HEK293 (cell line): ENCODE measurements around the gene ZFAND3.

Experiments
- CTCF ChIA-PET: fragments of 350-600 bp; formaldehyde crosslinking; extraction: SDS; loops from one replicate; lab custom pipeline; 2021; ENCODE audit warnings: antibody characterized with exemption; lab: Yijun Ruan, JAX
- POLR2A ChIA-PET: fragments of 300-600 bp; formaldehyde crosslinking; extraction: SDS; loops from one replicate; lab custom pipeline; 2020; ENCODE audit warnings: antibody characterized with exemption, inconsistent platforms; lab: Yijun Ruan, JAX
- H3K27ac ChIP-seq: fragments of 200-500 bp; sonication (Bioruptor generic); 2 replicates; pipeline ENCODE4 v1.5.1; 2014; ENCODE audit warnings: low read depth, low read length, control low read depth, inconsistent platforms; ENCODE audit errors: extremely low read depth
- H3K36me3 ChIP-seq, 2 experiments: fragments of 200-500 bp in 1 of 2; sonication (Bioruptor generic) in 1 of 2; 1 replicate in 1 of 2; 2 replicates in 1 of 2; pipeline ENCODE4 v1.5.1; 2014 to 2017; ENCODE audit warnings: inconsistent platforms in 2 of 2, low read length in 2 of 2; ENCODE audit not compliant: control insufficient read depth in 2 of 2, insufficient read depth in 1 of 2
- H3K4me1 ChIP-seq: fragments of 200-500 bp; sonication (Bioruptor generic); 2 replicates; pipeline ENCODE4 v1.5.1; 2014; ENCODE audit warnings: mild to moderate bottlenecking, low read length, inconsistent platforms; ENCODE audit not compliant: control insufficient read depth, insufficient read depth
- H3K4me3 ChIP-seq: 2 replicates; pipeline ENCODE4 v1.5.1; 2011; ENCODE audit warnings: low read depth, mild to moderate bottlenecking, control low read depth, low read length, moderate library complexity
- H3K9me3 ChIP-seq: fragments of 200-500 bp; sonication (Bioruptor generic); 2 replicates; pipeline ENCODE4 v1.5.1; 2014; ENCODE audit warnings: low read depth, low read length, inconsistent platforms; ENCODE audit not compliant: control insufficient read depth, insufficient read depth
- BCL6B ChIP-seq: fragments of 450-650 bp; formaldehyde crosslinking; IDR thresholded peaks from 2 replicates; pipeline ENCODE4 v1.5.1; 2017; ENCODE audit warnings: missing biosample characterization, missing genetic modification characterization
- ELK4 ChIP-seq: IDR thresholded peaks from 2 replicates; pipeline ENCODE4 v1.6.1; 2011; ENCODE audit warnings: mild to moderate bottlenecking, low read depth, low read length, borderline replicate concordance
- GLI2 ChIP-seq: fragments of 450-650 bp; formaldehyde crosslinking; IDR thresholded peaks from 2 replicates; pipeline ENCODE4; 2017; ENCODE audit warnings: missing biosample characterization, missing genetic modification characterization, low read depth, borderline replicate concordance
- GLI4 ChIP-seq: fragments of 450-650 bp; formaldehyde crosslinking; IDR thresholded peaks from 2 replicates; pipeline ENCODE4 v1.5.1; 2016; ENCODE audit warnings: missing biosample characterization, missing genetic modification characterization
- INSM2 ChIP-seq: fragments of 450-650 bp; formaldehyde crosslinking; IDR thresholded peaks from 2 replicates; pipeline ENCODE4 v1.5.1; 2016; ENCODE audit warnings: missing biosample characterization, missing genetic modification characterization
- KLF10 ChIP-seq: fragments of 450-650 bp; IDR thresholded peaks from 2 replicates; pipeline ENCODE4 v1.5.1; 2018; ENCODE audit warnings: missing biosample characterization, mild to moderate bottlenecking, missing genetic modification characterization
- KLF8 ChIP-seq: fragments of 450-650 bp; formaldehyde crosslinking; IDR thresholded peaks from 2 replicates; pipeline ENCODE4 v1.5.1; 2016; ENCODE audit warnings: missing biosample characterization, missing genetic modification characterization
- SCRT2 ChIP-seq: fragments of 450-650 bp; formaldehyde crosslinking; IDR thresholded peaks from 2 replicates; pipeline ENCODE4 v1.5.1; 2016; ENCODE audit warnings: missing biosample characterization, missing genetic modification characterization
- SP7 ChIP-seq: fragments of 450-650 bp; formaldehyde crosslinking; IDR thresholded peaks from 2 replicates; pipeline ENCODE4 v1.5.1; 2016; ENCODE audit warnings: missing biosample characterization, missing genetic modification characterization
- TSHZ1 ChIP-seq: fragments of 450-650 bp; formaldehyde crosslinking; IDR thresholded peaks from 2 replicates; pipeline ENCODE4 v1.5.1; 2016; ENCODE audit warnings: missing biosample characterization, missing genetic modification characterization, borderline replicate concordance
- YY2 ChIP-seq: fragments of 450-650 bp; formaldehyde crosslinking; IDR thresholded peaks from 2 replicates; pipeline ENCODE4 v1.5.1; 2016; ENCODE audit warnings: missing biosample characterization, missing genetic modification characterization
- ZBTB1 ChIP-seq: fragments of 450-650 bp; formaldehyde crosslinking; IDR thresholded peaks from 2 replicates; pipeline ENCODE4 v1.5.1; 2016; ENCODE audit warnings: missing biosample characterization, missing genetic modification characterization
- ZBTB21 ChIP-seq: fragments of 450-650 bp; formaldehyde crosslinking; IDR thresholded peaks from 2 replicates; pipeline ENCODE4 v1.5.1; 2017; ENCODE audit warnings: missing biosample characterization, missing genetic modification characterization
- ZFHX2 ChIP-seq: fragments of 450-650 bp; formaldehyde crosslinking; conservative IDR thresholded peaks from 2 replicates; pipeline ENCODE4 v1.5.1; 2016; ENCODE audit warnings: missing biosample characterization, missing genetic modification characterization
- ZNF112 ChIP-seq: fragments of 450-650 bp; formaldehyde crosslinking; IDR thresholded peaks from 2 replicates; pipeline ENCODE4 v1.5.0; 2017; ENCODE audit warnings: missing biosample characterization, missing genetic modification characterization
- ZNF146 ChIP-seq: fragments of 450-650 bp; formaldehyde crosslinking; IDR thresholded peaks from 2 replicates; pipeline ENCODE4 v1.5.1; 2016; ENCODE audit warnings: missing biosample characterization, missing genetic modification characterization
- ZNF239 ChIP-seq: fragments of 450-650 bp; formaldehyde crosslinking; IDR thresholded peaks from 2 replicates; pipeline ENCODE4 v1.5.1; 2016; ENCODE audit warnings: missing biosample characterization, missing genetic modification characterization
- ZNF37A ChIP-seq: fragments of 450-650 bp; IDR thresholded peaks from 2 replicates; pipeline ENCODE4 v1.5.1; 2018; ENCODE audit warnings: missing biosample characterization, missing genetic modification characterization
- ZNF416 ChIP-seq: fragments of 450-650 bp; formaldehyde crosslinking; IDR thresholded peaks from 2 replicates; pipeline ENCODE4 v1.5.1; 2016; ENCODE audit warnings: missing biosample characterization, missing genetic modification characterization
- ZNF488 ChIP-seq: fragments of 450-650 bp; formaldehyde crosslinking; IDR thresholded peaks from 2 replicates; pipeline ENCODE4 v1.5.1; 2016; ENCODE audit warnings: missing biosample characterization, missing genetic modification characterization
- ZNF521 ChIP-seq: fragments of 450-650 bp; formaldehyde crosslinking; IDR thresholded peaks from 2 replicates; pipeline ENCODE4 v1.5.1; 2017; ENCODE audit warnings: missing biosample characterization, mild to moderate bottlenecking, missing genetic modification characterization
- ZNF560 ChIP-seq: fragments of 450-650 bp; formaldehyde crosslinking; IDR thresholded peaks from 2 replicates; pipeline ENCODE4 v1.5.1; 2017; ENCODE audit warnings: missing biosample characterization, missing genetic modification characterization, borderline replicate concordance
- ZNF571 ChIP-seq: fragments of 450-650 bp; formaldehyde crosslinking; IDR thresholded peaks from 2 replicates; pipeline ENCODE4 v1.5.0; 2017; ENCODE audit warnings: missing biosample characterization, missing genetic modification characterization
- ZNF580 ChIP-seq: fragments of 450-650 bp; formaldehyde crosslinking; IDR thresholded peaks from 2 replicates; pipeline ENCODE4 v1.5.1; 2016; ENCODE audit warnings: missing biosample characterization, missing genetic modification characterization
- ZNF600 ChIP-seq: fragments of 450-650 bp; formaldehyde crosslinking; IDR thresholded peaks from 2 replicates; pipeline ENCODE4 v1.5.1; 2016; ENCODE audit warnings: missing biosample characterization, missing genetic modification characterization
- ZNF610 ChIP-seq: fragments of 450-650 bp; formaldehyde crosslinking; IDR thresholded peaks from 2 replicates; pipeline ENCODE4 v1.5.1; 2016; ENCODE audit warnings: missing biosample characterization, missing genetic modification characterization, borderline replicate concordance
- ZNF830 ChIP-seq: fragments of 450-650 bp; IDR thresholded peaks from 2 replicates; pipeline ENCODE4 v1.5.0; 2018; ENCODE audit warnings: missing biosample characterization, missing genetic modification characterization, low read depth, mild to moderate bottlenecking, moderate library complexity

Gene ZFAND3

GRCh38 chr6:37798436-37799262 lies 20.9 kb upstream of the ZFAND3 start:
- CTCF ChIA-PET = interaction anchor here (0.5 to 0.7 kb wide), 5 partner anchors 8 to 696 kb away, joined by 3 to 5 read pairs (median 3); no protein-coding TSS in a partner anchor
- H3K27ac ChIP-seq = no peak overlapping the region
- no peak overlapping the region for H3K4me3 ChIP-seq
- H3K9me3 ChIP-seq = no peaks in the 10 kb centered on the region
- POLR2A ChIA-PET = interaction anchor here (1.6 kb wide), 1 partner anchor 21 kb away, joined by 6 read pairs; the partner anchor contains the start of gene ZFAND3
- TF ChIP-seq ZNF560 (tag by site-specific recombination) (no peak), ZNF580 (no peak), ZBTB1 (tag by site-specific recombination) (no peak), KLF8 (tag by site-specific recombination) (no peak), INSM2 (tag by site-specific recombination) (no peak), ZNF488 (tag by site-specific recombination) (no peak), SCRT2 (tag by site-specific recombination) (no peak), ZNF146 (tag by site-specific recombination) (no peak), ZNF600 (tag by site-specific recombination) (no peak), ZBTB21 (no peak), ZFHX2 (no peak), YY2 (no peak), BCL6B (no peak), GLI2 (tag by site-specific recombination) (no peak), SP7 (no peak), GLI4 (no peak), ZNF239 (tag by site-specific recombination) (no peak)
- no peaks in the 10 kb centered on the region for H3K36me3 ChIP-seq
- no peaks in the 10 kb centered on the region for H3K4me1 ChIP-seq

GRCh38 chr6:37799263-37799644 lies 20.3 kb upstream of the ZFAND3 start:
- H3K4me1 ChIP-seq = no peaks in the 10 kb centered on the region
- ChIA-PET POLR2A (interaction anchor here (1.6 kb wide), 1 partner anchor 20 kb away, joined by 6 read pairs; the partner anchor contains the start of gene ZFAND3), CTCF (interaction anchor here (0.6 to 0.7 kb wide), 3 partner anchors 8 to 94 kb away, joined by 3 to 5 read pairs (median 3); no protein-coding TSS in a partner anchor)
- TF ChIP-seq ELK4 (no peak), GLI2 (tag by site-specific recombination) (no peak), ZNF37A (no peak), ZNF571 (tag by site-specific recombination) (no peak), ZNF610 (no peak), ZNF521 (no peak), KLF8 (tag by site-specific recombination) (no peak), ZNF416 (tag by site-specific recombination) (no peak), ZNF112 (tag by site-specific recombination) (no peak), ZNF830 (tag by site-specific recombination) (no peak), KLF10 (tag by site-specific recombination) (no peak), TSHZ1 (tag by site-specific recombination) (no peak)

More at GRCh38 chr6:37799263-37799644, 20.3 kb upstream of the ZFAND3 start:
- Histone ChIP-seq H3K4me3 (no peak overlapping the region), H3K36me3 (no peaks in the 10 kb centered on the region), H3K27ac (no peak overlapping the region), H3K9me3 (no peaks in the 10 kb centered on the region)
